ENCODE results near the gene TECR. TPM values are rescaled to one million over a fixed set of nuclear protein-coding genes. Genes with fewer than 3 reads are reported as not detected.
"Not testable (repeated sequence)": the region's sequence is repeated elsewhere in the genome, so short reads cannot be mapped to it uniquely, and the experiment has no call there.

Gene TECR
- total RNA-seq, 1 donor from 2014 or later, result 106 TPM

DNA sequence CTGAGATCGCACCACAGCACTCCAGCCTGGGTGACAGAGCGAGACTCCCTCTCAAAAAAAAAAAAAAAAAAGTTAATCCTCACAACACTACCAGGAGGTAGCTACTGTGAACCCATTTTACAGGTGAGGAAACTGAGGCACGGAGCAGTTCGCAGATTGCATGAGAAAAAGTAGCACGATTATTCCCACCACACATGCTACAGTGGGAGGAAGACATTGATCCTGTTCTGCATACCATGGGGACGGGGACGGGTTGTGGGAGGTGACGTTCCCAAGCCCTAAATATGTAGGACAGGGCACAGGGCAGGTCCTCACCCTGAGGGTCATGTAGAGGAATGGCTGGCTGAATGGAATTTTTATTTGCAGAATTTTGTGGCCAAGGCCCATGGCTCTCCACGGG lies 77.2 kb downstream of the TECR start:
- Histone ChIP-seq H3K4me1 (ENCODE audit: insufficient read depth, low read length) (no peaks in the 10 kb centered on the region), H3K4me3 (ENCODE audit: insufficient read depth, low read depth, low read length) (no peak overlapping the region), H3K9me3 (ENCODE audit: insufficient read depth, low read depth, low read length) (no peaks in the 10 kb centered on the region), H3K36me3 (ENCODE audit: insufficient read depth, low read length) (no peaks in the 10 kb centered on the region), H3K9ac (ENCODE audit: low read length) (no peak overlapping the region), H3K4me2 (ENCODE audit: low read length) (no peak overlapping the region), H4K20me1 (ENCODE audit: insufficient read depth, low read length) (no peaks in the 10 kb centered on the region), H3K79me2 (ENCODE audit: insufficient read depth, low read length) (no peaks in the 10 kb centered on the region), H3K27me3 (ENCODE audit: insufficient read depth, low read length) (no peaks in the 10 kb centered on the region), H3K27ac (ENCODE audit: low read depth, low read length) (no peak overlapping the region), H2AFZ (ENCODE audit: low read depth, low read length) (no peak overlapping the region)
- Mint-ChIP-seq H3K4me3 (ENCODE audit: unreplicated experiment) (no peak overlapping the region), H3K27me3 (ENCODE audit: low read depth, unreplicated experiment) (peaks cover 4% of the 10 kb centered on the region), H3K9me3 (ENCODE audit: unreplicated experiment) (peaks cover 10% of the 10 kb centered on the region), H3K36me3 (ENCODE audit: low read depth, unreplicated experiment) (no peaks in the 10 kb centered on the region), H3K27ac (ENCODE audit: unreplicated experiment) (no peak overlapping the region), H3K4me1 (ENCODE audit: low read depth, unreplicated experiment) (no peaks in the 10 kb centered on the region)
- TF ChIP-seq, protein P1, sequence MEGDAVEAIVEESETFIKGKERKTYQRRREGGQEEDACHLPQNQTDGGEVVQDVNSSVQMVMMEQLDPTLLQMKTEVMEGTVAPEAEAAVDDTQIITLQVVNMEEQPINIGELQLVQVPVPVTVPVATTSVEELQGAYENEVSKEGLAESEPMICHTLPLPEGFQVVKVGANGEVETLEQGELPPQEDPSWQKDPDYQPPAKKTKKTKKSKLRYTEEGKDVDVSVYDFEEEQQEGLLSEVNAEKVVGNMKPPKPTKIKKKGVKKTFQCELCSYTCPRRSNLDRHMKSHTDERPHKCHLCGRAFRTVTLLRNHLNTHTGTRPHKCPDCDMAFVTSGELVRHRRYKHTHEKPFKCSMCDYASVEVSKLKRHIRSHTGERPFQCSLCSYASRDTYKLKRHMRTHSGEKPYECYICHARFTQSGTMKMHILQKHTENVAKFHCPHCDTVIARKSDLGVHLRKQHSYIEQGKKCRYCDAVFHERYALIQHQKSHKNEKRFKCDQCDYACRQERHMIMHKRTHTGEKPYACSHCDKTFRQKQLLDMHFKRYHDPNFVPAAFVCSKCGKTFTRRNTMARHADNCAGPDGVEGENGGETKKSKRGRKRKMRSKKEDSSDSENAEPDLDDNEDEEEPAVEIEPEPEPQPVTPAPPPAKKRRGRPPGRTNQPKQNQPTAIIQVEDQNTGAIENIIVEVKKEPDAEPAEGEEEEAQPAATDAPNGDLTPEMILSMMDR (IDR thresholded peaks at IDR 0.05; ENCODE audit: insufficient read depth, low read depth, low read length), result no peak
- no peak for TF ChIP-seq EZH2 (IDR thresholded peaks at IDR 0.05; ENCODE audit: insufficient read depth, low read length)
- FAIRE-seq (no peak), DNase-seq (ENCODE audit: low read depth) (no peak)

DNA sequence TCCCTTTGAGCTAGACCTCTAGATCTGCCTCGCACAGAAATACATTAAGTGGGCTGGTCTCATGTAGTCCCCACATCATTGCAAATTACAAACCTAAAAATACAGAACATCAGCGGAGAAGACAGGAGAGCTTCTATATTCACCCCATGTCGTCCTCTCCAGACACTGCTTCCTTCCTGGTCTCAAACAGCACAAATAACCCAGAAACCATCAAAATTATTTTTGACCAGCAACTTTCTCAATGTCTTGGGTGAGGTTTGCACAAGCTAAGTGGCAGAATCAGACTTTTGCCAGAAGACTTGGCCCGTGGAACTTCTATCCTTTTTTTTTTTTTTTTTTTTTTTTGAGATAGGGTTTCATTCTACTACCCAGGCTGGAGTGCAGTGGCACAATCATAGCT lies 81.7 kb downstream of the TECR start:
- peaks cover 4% of the 10 kb centered on the region for H3K27me3 Mint-ChIP-seq (ENCODE audit: low read depth, unreplicated experiment)
- H3K9me3 Mint-ChIP-seq (ENCODE audit: unreplicated experiment), result peaks cover 8% of the 10 kb centered on the region
- H4K20me1 ChIP-seq (ENCODE audit: insufficient read depth, low read length), result no peaks in the 10 kb centered on the region
- no peaks in the 10 kb centered on the region for H3K36me3 Mint-ChIP-seq (ENCODE audit: low read depth, unreplicated experiment)
- no peak overlapping the region for H3K4me3 Mint-ChIP-seq (ENCODE audit: unreplicated experiment)
- no peaks in the 10 kb centered on the region for H3K9me3 ChIP-seq (ENCODE audit: insufficient read depth, low read depth, low read length)
- no peak overlapping the region for H3K4me2 ChIP-seq (ENCODE audit: low read length)
- no peak overlapping the region for H3K27ac Mint-ChIP-seq (ENCODE audit: unreplicated experiment)
- no peaks in the 10 kb centered on the region for H3K4me1 ChIP-seq (ENCODE audit: insufficient read depth, low read length)
- no peak for DNase-seq (ENCODE audit: low read depth)
- no peak overlapping the region for H3K9ac ChIP-seq (ENCODE audit: low read length)
- no peak overlapping the region for H3K4me3 ChIP-seq (ENCODE audit: insufficient read depth, low read depth, low read length)
- no peak overlapping the region for H2AFZ ChIP-seq (ENCODE audit: low read depth, low read length)
- no peaks in the 10 kb centered on the region for H3K36me3 ChIP-seq (ENCODE audit: insufficient read depth, low read length)
- no peak overlapping the region for H3K27ac ChIP-seq (ENCODE audit: low read depth, low read length)
- no peaks in the 10 kb centered on the region for H3K27me3 ChIP-seq (ENCODE audit: insufficient read depth, low read length)
- H3K79me2 ChIP-seq (ENCODE audit: insufficient read depth, low read length), result no peaks in the 10 kb centered on the region
- FAIRE-seq, result no peak
- TF ChIP-seq, protein P1 (IDR thresholded peaks at IDR 0.05; ENCODE audit: insufficient read depth, low read depth, low read length), result no peak
- no peak for TF ChIP-seq EZH2 (IDR thresholded peaks at IDR 0.05; ENCODE audit: insufficient read depth, low read length)
- H3K4me1 Mint-ChIP-seq (ENCODE audit: low read depth, unreplicated experiment), result no peaks in the 10 kb centered on the region

DNA sequence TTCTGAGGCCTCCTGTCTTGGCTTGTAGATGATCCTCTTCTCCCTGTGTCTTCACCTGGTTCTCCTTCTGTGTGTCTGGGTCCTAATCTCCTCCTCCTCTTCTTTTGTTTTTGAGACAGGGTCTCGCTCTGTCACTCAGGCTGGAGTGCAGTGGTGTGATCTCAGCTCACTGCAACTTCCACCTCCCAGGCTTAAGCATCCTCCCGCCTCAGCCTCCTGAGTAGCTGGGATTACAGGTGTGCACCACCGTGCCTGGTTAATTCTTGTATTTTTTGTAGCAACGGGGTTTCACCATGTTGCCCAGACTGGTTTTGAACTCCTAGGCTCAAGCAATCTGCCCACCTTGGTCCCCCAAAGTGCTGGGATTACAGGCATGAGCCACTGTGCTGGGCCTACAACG lies 82.8 kb downstream of the TECR start:
- not testable (repeated sequence) for DNase-seq (ENCODE audit: low read depth); H3K36me3 ChIP-seq (ENCODE audit: insufficient read depth, low read length); H3K27ac Mint-ChIP-seq (ENCODE audit: unreplicated experiment); H3K27me3 Mint-ChIP-seq (ENCODE audit: low read depth, unreplicated experiment); H3K4me3 Mint-ChIP-seq (ENCODE audit: unreplicated experiment); FAIRE-seq; H4K20me1 ChIP-seq (ENCODE audit: insufficient read depth, low read length); H3K27ac ChIP-seq (ENCODE audit: low read depth, low read length); H3K9ac ChIP-seq (ENCODE audit: low read length); H3K4me1 ChIP-seq (ENCODE audit: insufficient read depth, low read length); H3K79me2 ChIP-seq (ENCODE audit: insufficient read depth, low read length); H3K4me2 ChIP-seq (ENCODE audit: low read length); H3K9me3 ChIP-seq (ENCODE audit: insufficient read depth, low read depth, low read length); H3K36me3 Mint-ChIP-seq (ENCODE audit: low read depth, unreplicated experiment); H3K27me3 ChIP-seq (ENCODE audit: insufficient read depth, low read length); H3K4me1 Mint-ChIP-seq (ENCODE audit: low read depth, unreplicated experiment); H2AFZ ChIP-seq (ENCODE audit: low read depth, low read length); H3K4me3 ChIP-seq (ENCODE audit: insufficient read depth, low read depth, low read length)
- H3K9me3 Mint-ChIP-seq (ENCODE audit: unreplicated experiment), result peaks cover 14% of the 10 kb centered on the region
